ENCODE results near the gene SORCS2. TPM values are rescaled to one million over a fixed set of nuclear protein-coding genes. Genes with fewer than 3 reads are reported as not detected.

The SORCS2 gene
- total and polyA plus RNA-seq, 2 donors (not counting 1 experiment from before 2014, with no cell fraction given), result not detected

DNA sequence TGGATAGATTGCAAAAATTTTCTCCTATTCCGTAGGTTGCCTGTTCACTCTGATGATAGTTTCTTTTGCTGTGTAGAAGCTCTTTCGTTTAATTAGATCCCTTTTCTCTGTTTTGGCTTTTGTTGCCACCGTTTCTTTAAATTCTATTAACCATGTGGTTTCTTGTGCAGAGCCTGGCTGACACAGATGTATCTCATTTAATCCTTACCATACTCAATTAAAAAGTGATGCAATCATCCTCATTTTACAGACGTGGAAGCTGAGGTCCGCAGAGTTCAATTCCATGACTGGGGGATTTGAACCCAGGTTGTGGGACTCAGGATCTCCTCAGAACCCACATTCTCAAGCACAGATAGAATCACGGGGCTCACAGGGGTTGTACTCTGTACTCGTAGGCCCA is 66.7 kb downstream of the SORCS2 start:
- no peak overlapping the region for H2AFZ ChIP-seq (ENCODE audit: insufficient read depth, low read depth, low read length, poor library complexity, severe bottlenecking)
- H3K4me1 Mint-ChIP-seq, result peaks cover 3% of the 10 kb centered on the region
- H3K27ac ChIP-seq (ENCODE audit: low read length in 2 of 2), result no peak overlapping the region
- H3K79me2 ChIP-seq (ENCODE audit: control insufficient read depth, insufficient read depth, low read length), result no peaks in the 10 kb centered on the region
- no peaks in the 10 kb centered on the region for H3K36me3 ChIP-seq (replicated peaks in 1 of 2; ENCODE audit: control extremely low read depth in 1 of 2, control insufficient read depth in 1 of 2, extremely low read depth in 1 of 2, insufficient read depth in 2 of 2, low read length in 1 of 2)
- ChIA-PET POLR2A (no interaction called here), CTCF (no interaction called here)
- H3K4me3 ChIP-seq (ENCODE audit: control extremely low read depth in 1 of 5, extremely low read depth in 1 of 5, insufficient read depth in 1 of 5, low read depth in 2 of 5, low read length in 4 of 5), result no peak overlapping the region
- 94% methylated on average over 3 of the region's 7 CpGs for WGBS (ENCODE audit: insufficient coverage)
- H3K4me1 ChIP-seq (ENCODE audit: control insufficient read depth in 2 of 2, insufficient read depth in 2 of 2, low read length in 2 of 2), result no peaks in the 10 kb centered on the region
- H4K20me1 ChIP-seq (ENCODE audit: control insufficient read depth, insufficient read depth, low read length, poor library complexity, severe bottlenecking), result no peaks in the 10 kb centered on the region
- H3K27ac Mint-ChIP-seq, result no peak overlapping the region
- intact Hi-C loops (cut with micrococcal nuclease), result no loop called here
- H3K9me3 Mint-ChIP-seq (ENCODE audit: insufficient read depth), result no peaks in the 10 kb centered on the region
- TF ChIP-seq EZH2 (IDR thresholded peaks at IDR 0.05; ENCODE audit: borderline replicate concordance, insufficient read depth, low read depth, low read length, poor library complexity, severe bottlenecking), result no peak
- TF ChIP-seq, protein P1, sequence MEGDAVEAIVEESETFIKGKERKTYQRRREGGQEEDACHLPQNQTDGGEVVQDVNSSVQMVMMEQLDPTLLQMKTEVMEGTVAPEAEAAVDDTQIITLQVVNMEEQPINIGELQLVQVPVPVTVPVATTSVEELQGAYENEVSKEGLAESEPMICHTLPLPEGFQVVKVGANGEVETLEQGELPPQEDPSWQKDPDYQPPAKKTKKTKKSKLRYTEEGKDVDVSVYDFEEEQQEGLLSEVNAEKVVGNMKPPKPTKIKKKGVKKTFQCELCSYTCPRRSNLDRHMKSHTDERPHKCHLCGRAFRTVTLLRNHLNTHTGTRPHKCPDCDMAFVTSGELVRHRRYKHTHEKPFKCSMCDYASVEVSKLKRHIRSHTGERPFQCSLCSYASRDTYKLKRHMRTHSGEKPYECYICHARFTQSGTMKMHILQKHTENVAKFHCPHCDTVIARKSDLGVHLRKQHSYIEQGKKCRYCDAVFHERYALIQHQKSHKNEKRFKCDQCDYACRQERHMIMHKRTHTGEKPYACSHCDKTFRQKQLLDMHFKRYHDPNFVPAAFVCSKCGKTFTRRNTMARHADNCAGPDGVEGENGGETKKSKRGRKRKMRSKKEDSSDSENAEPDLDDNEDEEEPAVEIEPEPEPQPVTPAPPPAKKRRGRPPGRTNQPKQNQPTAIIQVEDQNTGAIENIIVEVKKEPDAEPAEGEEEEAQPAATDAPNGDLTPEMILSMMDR (IDR thresholded peaks at IDR 0.05), result no peak
- ATAC-seq (ENCODE audit: low read depth) (no peak), DNase-seq (no peak)
- H3K27me3 ChIP-seq (replicated peaks in 1 of 4; ENCODE audit: control extremely low read depth in 1 of 4, control insufficient read depth in 3 of 4, insufficient read depth in 4 of 4, low read length in 3 of 4), result no peaks in the 10 kb centered on the region
- H3K9me3 ChIP-seq (ENCODE audit: control extremely low read depth in 1 of 3, control insufficient read depth in 2 of 3, insufficient read depth in 1 of 3, low read length in 2 of 3), result peaks cover 0 to 17% (median 0%) of the 10 kb centered on the region in 3 donors
- no peak overlapping the region for H3K9ac ChIP-seq (ENCODE audit: low read length)
- no peak overlapping the region for H3K4me3 Mint-ChIP-seq
- H3K4me2 ChIP-seq (replicated peaks; ENCODE audit: low read depth, low read length, poor library complexity, severe bottlenecking), result no peak overlapping the region
- H3K27me3 Mint-ChIP-seq, result peaks cover 14% of the 10 kb centered on the region

GRCh38 chr4:7260569-7260968 is 68.2 kb downstream of the SORCS2 start:
- Mint-ChIP-seq H3K9me3 (ENCODE audit: insufficient read depth) (no peaks in the 10 kb centered on the region), H3K4me3 (no peak overlapping the region), H3K27ac (no peak overlapping the region), H3K4me1 (no peaks in the 10 kb centered on the region), H3K27me3 (peaks cover 10% of the 10 kb centered on the region)
- Histone ChIP-seq H3K9ac (ENCODE audit: low read length) (no peak overlapping the region), H3K4me3 (ENCODE audit: control extremely low read depth in 1 of 5, extremely low read depth in 1 of 5, insufficient read depth in 1 of 5, low read depth in 2 of 5, low read length in 4 of 5) (no peak overlapping the region), H4K20me1 (ENCODE audit: control insufficient read depth, insufficient read depth, low read length, poor library complexity, severe bottlenecking) (no peaks in the 10 kb centered on the region), H3K4me1 (ENCODE audit: control insufficient read depth in 2 of 2, insufficient read depth in 2 of 2, low read length in 2 of 2) (no peaks in the 10 kb centered on the region), H3K9me3 (ENCODE audit: control extremely low read depth in 1 of 3, control insufficient read depth in 2 of 3, insufficient read depth in 1 of 3, low read length in 2 of 3) (peaks cover 0 to 17% (median 0%) of the 10 kb centered on the region in 3 donors), H3K79me2 (ENCODE audit: control insufficient read depth, insufficient read depth, low read length) (no peaks in the 10 kb centered on the region), H3K27ac (ENCODE audit: low read length in 2 of 2) (no peak overlapping the region), H3K27me3 (replicated peaks in 1 of 4; ENCODE audit: control extremely low read depth in 1 of 4, control insufficient read depth in 3 of 4, insufficient read depth in 4 of 4, low read length in 3 of 4) (no peaks in the 10 kb centered on the region), H3K36me3 (replicated peaks in 1 of 2; ENCODE audit: control extremely low read depth in 1 of 2, control insufficient read depth in 1 of 2, extremely low read depth in 1 of 2, insufficient read depth in 2 of 2, low read length in 1 of 2) (no peaks in the 10 kb centered on the region), H3K4me2 (replicated peaks; ENCODE audit: low read depth, low read length, poor library complexity, severe bottlenecking) (no peak overlapping the region), H2AFZ (ENCODE audit: insufficient read depth, low read depth, low read length, poor library complexity, severe bottlenecking) (no peak overlapping the region)
- 93% methylated on average over 6 of the region's 7 CpGs for WGBS (ENCODE audit: insufficient coverage)
- intact Hi-C loops (cut with micrococcal nuclease), result no loop called here
- CTCF ChIA-PET, result no interaction called here
- TF ChIP-seq, protein P1 (IDR thresholded peaks at IDR 0.05), result no peak
- TF ChIP-seq EZH2 (IDR thresholded peaks at IDR 0.05; ENCODE audit: borderline replicate concordance, insufficient read depth, low read depth, low read length, poor library complexity, severe bottlenecking), result no peak
- POLR2A ChIA-PET, result no interaction called here
- DNase-seq (no peak), ATAC-seq (ENCODE audit: low read depth) (no peak)
